COR-L47 (cell line): ENCODE results near the gene ABHD17C.

Experiments
- DNase-seq: peaks from one replicate; lab custom pipeline; 2025; lab: John Stamatoyannopoulos, UW

Gene ABHD17C

DNA sequence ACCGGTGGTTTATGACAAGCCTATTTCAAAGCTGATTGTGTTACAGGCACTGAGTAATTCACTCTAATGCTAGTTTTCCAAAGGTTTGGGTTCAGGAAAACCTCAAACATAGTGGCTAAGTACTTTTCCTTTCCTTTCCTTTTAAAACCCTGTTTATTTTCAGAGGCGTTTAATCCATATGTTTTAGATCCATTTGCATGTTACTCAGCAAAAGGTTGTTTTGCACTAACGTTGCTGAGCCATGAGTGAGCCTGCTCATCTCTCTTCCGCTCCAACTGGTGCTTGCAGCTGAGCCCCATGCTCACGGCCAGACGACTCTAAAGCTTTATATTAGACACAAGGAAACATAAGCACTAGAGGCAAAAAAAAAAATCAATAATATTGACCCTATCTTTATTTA is 93.4 kb downstream of the ABHD17C start:
- no peak for DNase-seq

DNA sequence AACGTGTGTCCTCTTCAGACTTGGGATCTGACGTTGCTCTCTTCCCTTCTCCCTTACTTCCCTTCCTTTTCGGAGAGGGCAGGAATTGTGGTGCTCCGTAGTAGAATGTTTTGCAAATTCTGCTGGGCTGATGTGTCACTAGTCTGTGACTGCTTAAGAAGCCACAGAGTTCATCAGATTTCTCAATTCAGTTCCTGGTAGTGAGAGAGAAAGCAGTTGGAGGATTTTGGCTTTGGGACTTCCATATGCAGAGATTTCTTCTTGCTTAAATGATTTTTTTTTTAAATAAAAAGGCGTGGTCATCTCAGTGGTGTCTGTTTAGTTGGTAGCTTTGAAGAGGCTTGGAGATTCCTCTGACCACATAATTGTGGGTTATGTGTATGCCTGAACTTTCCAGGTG is 94.2 kb downstream of the ABHD17C start:
- DNase-seq, result no peak

DNA sequence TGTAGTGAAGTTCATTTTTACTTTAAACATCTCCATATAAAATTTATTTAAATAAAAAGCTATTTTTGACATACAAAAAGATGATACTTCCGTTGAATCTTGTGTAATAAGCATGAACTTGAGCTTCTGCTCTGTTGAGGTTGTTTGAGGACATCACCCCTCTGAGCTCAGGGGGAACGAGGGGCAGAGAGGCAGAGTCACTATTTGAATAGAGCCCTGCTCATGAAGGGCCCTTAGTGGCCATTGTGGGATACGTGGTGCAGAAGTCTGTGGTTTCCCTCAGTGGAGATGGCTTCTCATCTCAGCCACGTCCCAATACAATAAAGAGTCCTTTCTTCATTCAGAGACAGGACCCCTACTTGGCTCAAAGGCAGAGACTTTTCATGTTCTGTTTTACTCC is 94.7 kb downstream of the ABHD17C start:
- no peak for DNase-seq

DNA sequence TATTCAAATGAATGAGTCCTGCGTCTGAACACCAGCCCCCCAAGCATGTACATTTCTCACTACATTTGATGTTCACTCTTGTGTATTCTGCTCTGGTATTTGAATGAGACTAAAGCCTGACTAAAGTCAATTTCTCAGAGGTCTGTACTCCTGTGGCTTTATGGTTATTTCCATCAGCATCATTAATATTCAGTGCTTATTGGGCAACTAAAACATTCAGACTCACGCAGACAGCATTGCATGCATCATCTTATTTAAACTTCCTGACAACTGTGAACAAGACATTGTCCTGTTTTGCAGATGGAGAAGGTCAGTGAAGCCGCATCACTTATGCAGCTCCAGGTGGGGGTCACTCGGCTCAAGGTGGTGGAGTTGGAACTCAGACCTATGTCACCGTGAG is 95.1 kb downstream of the ABHD17C start:
- DNase-seq, result no peak

DNA sequence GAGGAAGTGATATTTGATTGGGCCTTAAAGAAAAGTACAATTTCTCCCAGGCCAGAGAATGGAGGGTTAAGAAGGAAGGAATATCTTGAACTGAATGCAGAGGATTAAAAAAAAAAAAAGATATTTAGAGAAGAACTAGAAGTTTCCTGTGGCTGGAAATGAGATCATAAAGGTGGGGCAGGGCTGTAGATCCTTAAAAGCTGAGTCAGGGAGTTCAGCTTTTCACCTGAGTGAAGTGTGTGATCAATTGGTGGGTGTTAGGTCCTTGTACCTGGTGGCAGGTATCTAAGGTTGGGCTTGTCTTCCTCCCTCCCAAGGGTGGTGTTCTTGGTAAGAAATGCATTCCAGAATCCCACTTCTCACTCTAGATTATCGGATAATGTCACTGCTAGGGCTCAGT is 95.9 kb downstream of the ABHD17C start:
- DNase-seq, result no peak

DNA sequence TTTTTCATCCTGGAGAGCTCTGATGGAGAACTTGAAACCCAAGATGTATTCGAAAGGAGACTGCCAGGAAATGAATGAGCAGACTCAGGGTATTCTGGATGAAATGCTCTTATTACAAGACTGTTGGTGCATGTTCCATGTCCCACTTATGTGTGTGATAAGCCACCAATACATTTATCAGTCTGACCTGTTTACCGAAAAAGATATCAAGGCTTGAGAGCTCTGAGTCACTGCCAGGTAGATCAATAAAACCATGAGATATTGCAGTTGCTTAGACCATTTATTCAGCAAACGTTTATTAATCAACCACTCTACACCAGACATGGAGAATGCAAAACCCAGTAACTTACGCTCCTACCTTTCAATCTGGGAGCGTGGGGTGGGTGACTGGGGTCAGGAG is 101.3 kb downstream of the ABHD17C start:
- DNase-seq, result no peak

DNA sequence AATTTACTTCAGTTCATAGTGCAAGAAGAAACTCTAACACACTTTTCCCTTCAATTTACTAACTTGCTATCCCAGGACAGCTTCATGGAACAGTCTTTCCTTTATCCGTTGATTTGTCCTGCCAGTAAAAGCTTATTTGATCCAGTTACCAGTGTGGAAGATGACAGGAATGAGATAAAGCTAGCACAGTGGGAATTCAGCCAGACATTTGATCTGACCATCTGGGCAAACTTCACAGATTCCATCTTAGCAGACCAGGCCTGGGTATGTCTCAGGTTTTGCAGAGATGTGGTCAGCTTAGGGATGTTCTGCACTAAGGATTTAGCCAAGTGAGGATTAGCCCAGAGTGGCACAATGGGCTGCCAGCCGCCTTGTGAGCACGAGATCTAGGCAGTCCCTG is 103.8 kb downstream of the ABHD17C start:
- DNase-seq, result no peak

DNA sequence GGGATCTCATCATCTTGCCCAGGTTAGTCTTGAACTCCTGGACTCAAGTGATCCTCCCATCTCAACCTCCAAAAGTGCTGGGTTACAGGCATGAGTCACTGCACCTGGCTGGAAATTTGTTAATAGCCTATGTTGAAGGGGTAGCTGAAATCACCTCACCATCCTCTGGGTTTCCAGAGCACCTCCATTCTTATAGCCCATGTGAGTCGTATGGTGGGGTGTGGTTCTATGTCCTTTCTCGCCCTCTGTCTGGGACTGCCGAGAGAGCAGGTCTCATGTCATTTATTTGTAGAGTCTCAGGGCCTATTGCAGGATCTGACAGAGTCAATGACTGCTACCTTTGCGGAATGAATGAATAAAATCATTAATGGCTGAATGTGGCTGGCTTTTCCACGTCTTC is 105.0 kb downstream of the ABHD17C start:
- no peak for DNase-seq

DNA sequence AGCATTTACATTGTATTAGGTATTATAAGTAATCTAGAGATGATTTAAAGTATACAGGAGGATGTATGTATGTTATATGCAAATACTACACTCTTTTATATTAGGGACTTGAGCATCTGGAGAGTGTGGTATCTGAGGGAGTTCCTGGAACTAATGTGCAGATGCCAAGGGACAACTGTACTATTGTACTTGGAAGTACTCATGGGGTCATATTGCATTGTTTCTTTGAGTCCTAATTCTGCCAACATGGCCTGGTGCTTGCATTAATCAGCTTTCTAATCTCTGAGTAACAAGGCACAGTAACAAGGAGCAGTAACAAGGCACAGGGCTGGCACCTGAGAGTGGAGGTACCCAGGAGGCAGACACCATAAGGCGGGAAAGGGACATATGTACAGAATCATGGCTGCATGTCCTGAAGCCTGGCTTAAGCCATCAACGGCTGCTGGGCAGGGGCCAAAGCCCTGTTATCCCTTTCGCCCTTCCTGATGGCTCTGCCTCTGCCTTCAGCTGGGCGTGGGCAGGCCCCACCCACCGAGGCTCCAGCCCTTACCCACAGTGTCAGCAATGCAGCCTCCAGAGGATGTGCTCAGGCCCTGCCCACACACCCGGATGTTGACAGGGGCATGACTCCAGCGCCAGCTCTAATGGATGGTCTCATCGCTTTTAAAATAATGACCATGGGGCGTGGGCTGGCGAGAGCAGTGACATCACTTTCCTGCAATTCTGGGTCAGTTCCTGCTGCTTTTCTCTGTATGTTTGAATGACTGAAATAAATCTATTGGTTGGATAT is 107.0 kb downstream of the ABHD17C start:
- DNase-seq, result peak; percentile 23

DNA sequence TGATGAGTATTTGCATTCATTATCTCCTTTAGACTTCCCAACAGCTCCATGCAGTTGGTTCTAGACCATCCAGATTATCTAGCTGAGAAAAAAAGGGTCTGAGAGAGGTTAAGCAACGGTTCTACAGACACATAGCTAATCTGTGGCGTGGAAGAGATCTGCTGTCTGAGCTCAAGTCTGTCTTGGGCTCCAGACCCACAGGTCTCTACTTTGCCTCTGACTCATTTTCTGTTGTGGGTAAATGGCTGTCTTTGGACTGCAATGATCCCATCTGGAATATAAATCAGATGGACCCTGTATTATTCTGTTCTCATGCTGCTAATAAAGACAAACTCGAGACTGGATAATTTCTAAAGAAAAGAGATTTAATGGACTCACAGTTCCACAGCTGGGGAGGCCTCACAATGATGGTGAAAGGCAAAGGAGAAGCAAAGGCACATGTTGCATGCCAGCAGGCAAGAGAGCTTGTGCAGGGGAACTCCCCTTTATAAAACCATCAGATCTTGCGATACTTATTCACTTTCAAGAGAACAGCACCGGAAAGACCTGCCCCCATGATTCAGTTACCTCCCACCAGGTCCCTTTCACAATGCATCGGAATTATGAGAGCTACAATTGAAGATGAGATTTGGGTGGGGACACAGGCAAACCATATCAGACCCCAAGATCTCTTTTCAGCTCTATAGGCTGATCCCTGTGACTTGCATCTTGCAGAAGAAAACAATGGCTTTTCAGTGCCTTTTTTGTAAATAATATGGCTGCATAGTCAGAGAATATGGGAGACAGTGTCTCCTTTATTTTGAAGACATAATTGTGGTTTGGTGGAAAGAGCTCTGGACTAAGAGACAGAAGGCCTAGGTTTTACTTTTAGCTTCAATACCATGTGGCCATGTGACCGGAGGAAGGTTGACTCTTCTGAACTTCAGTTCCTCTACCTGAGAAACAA is 108.7 kb downstream of the ABHD17C start:
- no peak for DNase-seq

DNA sequence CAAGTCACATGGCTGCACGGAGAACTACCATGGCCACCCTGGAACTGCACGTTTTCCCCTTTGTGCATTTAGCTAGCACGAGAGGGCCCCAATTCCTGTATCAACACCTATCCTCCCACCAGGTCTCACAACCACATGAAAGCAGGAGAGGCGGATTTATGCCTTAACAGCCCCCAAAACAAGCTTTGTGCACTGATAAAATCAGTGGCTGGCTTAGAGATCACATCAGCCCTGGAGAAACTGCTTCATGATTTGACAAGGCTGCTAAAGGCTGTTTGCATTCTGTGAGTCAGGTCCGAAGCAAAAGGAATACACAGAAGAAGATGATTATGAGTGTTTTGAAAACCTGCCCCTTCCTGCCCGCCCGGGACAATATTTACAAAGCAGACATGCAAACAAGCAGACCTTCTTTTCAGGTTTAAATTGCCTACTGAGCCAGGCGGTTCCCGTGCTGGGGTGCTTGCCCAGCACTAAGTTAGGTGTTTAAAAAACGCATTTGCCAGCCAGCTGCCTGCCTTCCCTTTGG is 109.9 kb downstream of the ABHD17C start:
- DNase-seq, result peak; percentile 76
